Pancreas (tissue), 10 donors: ENCODE measurements around the gene TM9SF1. TPM values are rescaled to one million over a fixed set of nuclear protein-coding genes. Genes with fewer than 3 reads are reported as not detected.

Source experiments
- ATAC-seq, 4 donors: fragments of 200-7000 bp; cut with Tn5 transposase; one replicate each; pipeline versions ENCODE4 v1.8.0 to v1.9.1; 2020; ENCODE audit warnings: mild to moderate bottlenecking in 4 of 4, moderate library complexity in 4 of 4
- DNase-seq, 6 donors: peaks; one replicate each; pipeline ENCODE4 v3.0.0-alpha.2; 2020
- FAIRE-seq: peaks from 2 replicates; lab custom pipeline; 2012; peaks lifted over from hg19 to GRCh38; lab: Jason Lieb, UNC
- H3K27ac ChIP-seq, 4 donors: fragments of 200-600 bp; sonication (generic); 1 replicate in 3 of 4; 2 replicates in 1 of 4; pipeline versions ENCODE4 v1.5.0 to v1.8.0; 2020
- H3K27me3 ChIP-seq, 4 donors: fragments of 200-600 bp; one replicate each; pipeline ENCODE4 v1.8.0; 2021
- H3K36me3 ChIP-seq, 3 donors: fragments of 200-600 bp; sonication (generic) in 1 of 3; one replicate each; pipeline versions ENCODE4 v1.5.0 to v1.8.0; 2020 to 2021
- H3K4me1 ChIP-seq, 3 donors: fragments of 200-600 bp; one replicate each; pipeline ENCODE4 v1.8.0; 2021
- H3K4me3 ChIP-seq, 4 donors: fragments of 200-600 bp; sonication (generic) in 2 of 4; one replicate each; pipeline versions ENCODE4 v1.5.0 to v1.8.0; 2020 to 2021
- H3K9me3 ChIP-seq, 4 donors: fragments of 200-600 bp; one replicate each; pipeline ENCODE4 v1.8.0; 2021
- CTCF ChIP-seq, 4 donors: fragments of 200-600 bp; sonication (generic) in 3 of 4; IDR thresholded peaks; one replicate each; pipeline versions ENCODE4 v1.5.0 to v1.8.0; 2021; ENCODE audit warnings: antibody characterized with exemption in 4 of 4
- WGBS, 2 donors: extraction: QIAGEN DNeasy Blood & Tissue Kit; methylation state at CpG; one replicate each; pipeline ENCODE4 v1.1.7; 2013; 5-methylcytosine and 5-hydroxymethylcytosine counted together
- intact Hi-C, 3 donors: fragments of 100-400 bp; cut with DNase I; formaldehyde crosslinking; loops; one replicate each; pipeline versions ENCODE4 v1.11.1 to v1.14.2; 2022
- polyA plus RNA-seq, 2 donors: library from polyadenylated mRNA; stranded (reverse); fragments of 200-250 nt; gene quantifications; one replicate each; pipeline ENCODE4 v1.2.3, GENCODE V29; 2013
- total RNA-seq, 6 donors: library from RNA; stranded (reverse); fragmentation: NEBNext Ultra II Directional in 4 of 6; extraction: Animal tissue kit (Norgen Biotek cat#: 25700) in 4 of 6; gene quantifications; one replicate each; pipeline versions ENCODE4 v1.2.1 to v1.2.4, GENCODE V29; 2021 to 2023
- donor health status: healthy with polysubstance abuse.
- donor health status: DM: no; HTN: no; CAD: no; lungs with moderate emphysema.
- donor health status: DM: no; HTN: no; CAD: no.
- donor health status: control.
- donor health status: control.
- donor health status: Bipolar disorder and iron deficiency.
- donor health status: DM: yes; HTN: yes; CAD: no.
- donor health status: DM: no; HTN: no; CAD: no.
- donor health status: DM: no; HTN: no; CAD: no.
- donor health status: DM: yes; HTN: yes; CAD: no.

TM9SF1 gene
- total and polyA plus RNA-seq, 8 donors = 20.5 to 46.8 (median 37.9) TPM

GRCh38 chr14:24147761-24148428, 47.3 kb downstream of the TM9SF1 start:
- Histone ChIP-seq H3K27me3 (no peaks in the 10 kb centered on the region), H3K4me3 (peak overlapping the region; percentile 70 to 96 (median 88)), H3K9me3 (no peaks in the 10 kb centered on the region), H3K36me3 (peaks cover 0 to 34% (median 26%) of the 10 kb centered on the region in 3 donors), H3K4me1 (peaks cover 8 to 22% (median 14%) of the 10 kb centered on the region in 3 donors), H3K27ac (peak overlapping the region; percentile 58 to 87 (median 72))
- DNase-seq = peak in 2 of 6 donors; percentile 53 to 84
- FAIRE-seq = no peak
- TF ChIP-seq CTCF (IDR thresholded peaks at IDR 0.05) = no peak
- 3 to 5% methylated on average over 27 to 29 of the region's 29 CpGs for WGBS, 2 donors
- intact Hi-C loops = no loop called here
- no peak for ATAC-seq

- 1% methylated on average over 51 to 57 of the region's 57 CpGs for WGBS, 2 donors
- H3K27ac ChIP-seq = peak within 1 kb of the TSS; percentile 78 to 89 (median 84)
- peaks cover 8 to 25% (median 14%) of the 10 kb centered on the region in 3 donors for H3K4me1 ChIP-seq
- DNase-seq (peak; percentile 92 to 98 (median 98)), FAIRE-seq (peak; percentile 90), ATAC-seq (peak; percentile 91 to 96 (median 92))
- no peaks in the 10 kb centered on the region for H3K9me3 ChIP-seq
- intact Hi-C loops = no loop called here
- no peaks in the 10 kb centered on the region for H3K27me3 ChIP-seq
- H3K4me3 ChIP-seq = peak within 1 kb of the TSS; percentile 70 to 96 (median 88)
- H3K36me3 ChIP-seq = peaks cover 0 to 28% (median 26%) of the 10 kb centered on the region in 3 donors
- TF ChIP-seq CTCF (IDR thresholded peaks at IDR 0.05) = no peak
Observed at GRCh38 chr14:24146978-24147760, 48.1 kb downstream of the TM9SF1 start, which contains the start of gene RNF31. TSS of gene RNF31 (plus strand) at chr14:24147498. CDS start at chr14:24147699, 201 bp downstream.

GRCh38 chr14:24146453-24146977, 48.7 kb downstream of the TM9SF1 start, which contains the start of gene PSME2:
TSS of gene PSME2 (minus strand) at chr14:24146610. CDS start at chr14:24146581, 29 bp downstream.
- Histone ChIP-seq H3K9me3 (no peaks in the 10 kb centered on the region), H3K27me3 (no peaks in the 10 kb centered on the region), H3K4me1 (peaks cover 8 to 27% (median 14%) of the 10 kb centered on the region in 3 donors), H3K4me3 (peak within 1 kb of the TSS; percentile 70 to 96 (median 88)), H3K27ac (peak within 1 kb of the TSS; percentile 78 to 89 (median 84)), H3K36me3 (peaks cover 0 to 23% (median 22%) of the 10 kb centered on the region in 3 donors)
- ATAC-seq = peak; percentile 75 to 89 (median 82)
- 0 to 1% methylated on average over 24 to 25 of the region's 25 CpGs for WGBS, 2 donors
- no peak for TF ChIP-seq CTCF (IDR thresholded peaks at IDR 0.05)
- intact Hi-C loops = no loop called here
- no peak for FAIRE-seq
- DNase-seq = peak; percentile 89 to 98 (median 96)

GRCh38 chr14:24145690-24146452, 49.4 kb downstream of the TM9SF1 start:
- H3K27ac ChIP-seq = peak overlapping the region; percentile 78 to 89 (median 84)
- intact Hi-C loops = no loop called here
- no peaks in the 10 kb centered on the region for H3K27me3 ChIP-seq
- DNase-seq (no peak), ATAC-seq (peak in 1 of 4 donors; percentile 0), FAIRE-seq (no peak)
- H3K9me3 ChIP-seq = no peaks in the 10 kb centered on the region
- peak overlapping the region; percentile 70 to 96 (median 88) for H3K4me3 ChIP-seq
- peaks cover 0 to 16% (median 15%) of the 10 kb centered on the region in 3 donors for H3K36me3 ChIP-seq
- WGBS, 2 donors = 2% methylated on average over 9 of the region's 9 CpGs
- H3K4me1 ChIP-seq = peaks cover 8 to 27% (median 14%) of the 10 kb centered on the region in 3 donors
- no peak for TF ChIP-seq CTCF (IDR thresholded peaks at IDR 0.05)
